ENCODE measurements around the gene PAK3. TPM values are rescaled to one million over a fixed set of nuclear protein-coding genes. Genes with fewer than 3 reads are reported as not detected.

PAK3 gene
- total and polyA plus RNA-seq, 8 donors = 0.29 to 18.7 (median 2.4) TPM

DNA sequence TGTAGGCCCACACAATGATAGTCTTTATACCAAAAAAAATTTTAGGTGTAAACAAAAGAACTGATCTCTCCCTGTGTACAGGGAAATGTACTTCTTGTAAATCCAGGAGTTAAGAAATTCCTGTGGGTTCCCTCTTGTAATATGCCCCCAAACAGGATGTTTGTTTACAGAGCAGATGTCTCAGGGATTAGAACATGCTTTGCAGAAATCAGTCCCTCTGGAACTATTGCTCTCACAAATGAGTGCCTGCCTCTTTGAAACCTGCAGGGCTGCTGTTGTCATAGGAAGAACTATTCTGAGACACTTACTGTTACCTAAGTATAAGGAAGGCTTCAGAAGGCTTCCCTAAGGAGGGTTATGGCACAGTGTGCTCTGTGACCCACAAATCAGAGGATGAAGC is 35.6 kb downstream of the PAK3 start:
- Histone ChIP-seq H3K27me3 (peaks cover 0 to 4% (median 0%) of the 10 kb centered on the region in 3 donors), H3K27ac (no peak overlapping the region), H3K4me3 (no peak overlapping the region), H3K4me1 (no peaks in the 10 kb centered on the region), H3K36me3 (no peaks in the 10 kb centered on the region), H3K9me3 (no peaks in the 10 kb centered on the region)
- no peak for TF ChIP-seq CTCF (IDR thresholded peaks at IDR 0.05)
- intact Hi-C loops (cut with DNase I; ENCODE audit: low total_unique reads) = no loop called here
- no peak for DNase-seq

DNA sequence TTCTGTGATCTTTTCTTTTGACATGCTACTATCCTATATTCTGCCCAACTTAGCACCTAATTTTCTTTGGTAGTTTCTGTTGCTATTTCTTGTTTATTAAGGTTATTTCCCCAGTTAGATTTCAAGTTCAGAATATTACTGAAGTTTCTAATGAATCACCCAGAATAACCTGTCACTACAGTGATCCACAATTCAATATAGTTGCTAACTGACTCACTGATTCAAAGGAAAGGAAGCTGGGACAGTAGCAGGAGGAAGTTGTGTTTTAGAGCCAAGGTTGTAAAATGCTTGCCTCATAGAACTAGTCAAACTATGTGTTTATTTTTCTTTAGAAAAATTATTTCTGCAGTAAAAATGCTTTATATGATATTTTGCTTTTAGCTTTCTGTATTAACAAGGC is 37.4 kb downstream of the PAK3 start:
- peaks cover 0 to 3% (median 0%) of the 10 kb centered on the region in 3 donors for H3K27me3 ChIP-seq
- DNase-seq = no peak
- no peak overlapping the region for H3K27ac ChIP-seq
- H3K9me3 ChIP-seq = no peaks in the 10 kb centered on the region
- H3K4me3 ChIP-seq = no peak overlapping the region
- intact Hi-C loops (cut with DNase I; ENCODE audit: low total_unique reads) = no loop called here
- TF ChIP-seq CTCF (IDR thresholded peaks at IDR 0.05) (no peak), EP300 (IDR thresholded peaks at IDR 0.05) (no peak), POLR2A (IDR thresholded peaks at IDR 0.05) (no peak), POLR2AphosphoS5 (IDR thresholded peaks at IDR 0.05) (no peak)
- no peaks in the 10 kb centered on the region for H3K36me3 ChIP-seq
- no peaks in the 10 kb centered on the region for H3K4me1 ChIP-seq

DNA sequence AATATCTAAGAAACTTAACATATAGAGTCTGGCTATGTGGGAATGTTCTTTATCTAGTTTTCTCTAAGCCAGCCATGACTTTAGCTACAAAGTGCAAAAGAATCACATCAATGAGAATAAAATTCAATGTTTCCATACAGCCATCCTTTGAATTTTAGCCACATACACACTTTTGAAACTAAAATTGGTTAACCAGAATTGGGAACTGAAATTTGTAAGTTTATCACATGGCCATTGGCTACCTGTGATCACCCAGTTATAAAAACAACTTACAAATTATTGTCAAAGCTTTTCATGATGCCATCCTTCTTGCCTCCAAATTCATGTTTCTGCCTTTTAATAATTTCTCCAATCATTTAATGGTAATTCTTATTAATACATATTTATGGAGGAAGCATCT is 49.9 kb downstream of the PAK3 start:
- DNase-seq = no peak
- no peak for TF ChIP-seq EP300 (IDR thresholded peaks at IDR 0.05)
- TF ChIP-seq POLR2A (IDR thresholded peaks at IDR 0.05) = no peak
- no peak for TF ChIP-seq POLR2AphosphoS5 (IDR thresholded peaks at IDR 0.05)
- no peak for TF ChIP-seq CTCF (IDR thresholded peaks at IDR 0.05)
- intact Hi-C loops (cut with DNase I; ENCODE audit: low total_unique reads) = no loop called here
- Histone ChIP-seq H3K4me3 (no peak overlapping the region), H3K27me3 (peaks cover 0 to 6% (median 0%) of the 10 kb centered on the region in 3 donors), H3K9me3 (no peaks in the 10 kb centered on the region), H3K36me3 (no peaks in the 10 kb centered on the region), H3K4me1 (no peaks in the 10 kb centered on the region), H3K27ac (no peak overlapping the region)

- no peak for DNase-seq
- TF ChIP-seq CTCF (IDR thresholded peaks at IDR 0.05) (no peak), POLR2AphosphoS5 (IDR thresholded peaks at IDR 0.05) (no peak), EP300 (IDR thresholded peaks at IDR 0.05) (no peak), POLR2A (IDR thresholded peaks at IDR 0.05) (no peak)
- H3K9me3 ChIP-seq = no peaks in the 10 kb centered on the region
- WGBS, 5 donors = 72 to 87% (median 79%) methylated on average over 3 of the region's 3 CpGs
- no peak overlapping the region for H3K27ac ChIP-seq
- H3K27me3 ChIP-seq = peaks cover 0 to 9% (median 0%) of the 10 kb centered on the region in 3 donors
- no peaks in the 10 kb centered on the region for H3K36me3 ChIP-seq
- H3K4me3 ChIP-seq = no peak overlapping the region
- intact Hi-C loops (cut with DNase I; ENCODE audit: low total_unique reads) = no loop called here
- H3K4me1 ChIP-seq = no peaks in the 10 kb centered on the region
Observed at GRCh38 chrX:111151764-111152163, 55.8 kb downstream of the PAK3 start.

GRCh38 chrX:111159232-111159631 is 63.2 kb downstream of the PAK3 start:
- Histone ChIP-seq H3K4me3 (no peak overlapping the region), H3K27ac (no peak overlapping the region), H3K36me3 (no peaks in the 10 kb centered on the region), H3K9me3 (peaks cover 0 to 5% (median 0%) of the 10 kb centered on the region in 4 donors), H3K4me1 (no peaks in the 10 kb centered on the region), H3K27me3 (peaks cover 0 to 2% (median 0%) of the 10 kb centered on the region in 3 donors)
- intact Hi-C loops (cut with DNase I; ENCODE audit: low total_unique reads) = no loop called here
- TF ChIP-seq EP300 (IDR thresholded peaks at IDR 0.05) (no peak), POLR2AphosphoS5 (IDR thresholded peaks at IDR 0.05) (no peak), CTCF (IDR thresholded peaks at IDR 0.05) (no peak), POLR2A (IDR thresholded peaks at IDR 0.05) (no peak)
- no peak for DNase-seq
- 49 to 65% (median 54%) methylated on average over 3 of the region's 3 CpGs for WGBS, 5 donors

Data from stomach (tissue), 9 donors.